H9 (cell line): ENCODE measurements around the gene YIPF4. TPM values are rescaled to one million over a fixed set of nuclear protein-coding genes. Genes with fewer than 3 reads are reported as not detected.

Experiments
- DNase-seq: peaks from one replicate; pipeline ENCODE4 v3.0.0-alpha.2; 2017
- H2AFZ ChIP-seq: one replicate; pipeline ENCODE4 v1.6.1; 2013; ENCODE audit warnings: mild to moderate bottlenecking, low read length, control low read depth, moderate library complexity
- H2AK5ac ChIP-seq: 2 replicates; pipeline ENCODE4 v1.6.1; 2013; ENCODE audit warnings: low read length, control low read depth, mixed read lengths; ENCODE audit not compliant: insufficient read length
- H2BK120ac ChIP-seq: one replicate; pipeline ENCODE4 v1.6.1; 2013; ENCODE audit warnings: low read depth, mild to moderate bottlenecking, low read length, control low read depth, inconsistent platforms; ENCODE audit not compliant: poor library complexity, severe bottlenecking
- H2BK12ac ChIP-seq: 2 replicates; pipeline ENCODE4 v1.6.1; 2013; ENCODE audit warnings: low read length, control low read depth, mixed read lengths, low read depth; ENCODE audit not compliant: insufficient read length
- H2BK15ac ChIP-seq: 2 replicates; pipeline ENCODE4 v1.6.1; 2013; ENCODE audit warnings: low read depth, low read length, control low read depth
- H2BK20ac ChIP-seq: one replicate; pipeline ENCODE4 v1.6.1; 2013; ENCODE audit warnings: low read depth, mild to moderate bottlenecking, low read length, control low read depth, inconsistent platforms; ENCODE audit not compliant: poor library complexity, severe bottlenecking
- H2BK5ac ChIP-seq: 2 replicates; pipeline ENCODE4 v1.6.1; 2013; ENCODE audit warnings: low read length, control low read depth, mixed read lengths; ENCODE audit not compliant: insufficient read length
- H3K14ac ChIP-seq: 2 replicates; pipeline ENCODE4 v1.6.1; 2013; ENCODE audit warnings: low read length, control low read depth; ENCODE audit not compliant: insufficient read depth
- H3K18ac ChIP-seq: 2 replicates; pipeline ENCODE4 v1.6.1; 2013; ENCODE audit warnings: low read depth, mild to moderate bottlenecking, mixed read lengths, low read length, control low read depth; ENCODE audit not compliant: insufficient read length
- H3K23ac ChIP-seq: 2 replicates; pipeline ENCODE4 v1.6.1; 2013; ENCODE audit warnings: low read length, control low read depth, mixed read lengths, low read depth; ENCODE audit not compliant: insufficient read length
- H3K23me2 ChIP-seq: 2 replicates; pipeline ENCODE4 v1.6.1; 2013; ENCODE audit warnings: low read depth, mild to moderate bottlenecking, mixed read lengths, low read length, control low read depth; ENCODE audit not compliant: insufficient read length, poor library complexity, severe bottlenecking
- H3K27ac ChIP-seq: 2 replicates; pipeline ENCODE4 v1.5.1; 2013; ENCODE audit warnings: low read length, control low read depth, mixed read lengths, low read depth; ENCODE audit not compliant: insufficient read length
- H3K27me3 ChIP-seq: 2 replicates; pipeline ENCODE4 v1.6.1; 2013; ENCODE audit warnings: low read length, control low read depth, inconsistent platforms; ENCODE audit not compliant: insufficient read depth
- H3K4ac ChIP-seq: 2 replicates; pipeline ENCODE4 v1.6.1; 2013; ENCODE audit warnings: low read depth, mild to moderate bottlenecking, control low read depth, inconsistent platforms, low read length, moderate library complexity
- H3K4me1 ChIP-seq: 2 replicates; pipeline ENCODE4 v1.6.1; 2013; ENCODE audit warnings: low read length, control low read depth, inconsistent platforms; ENCODE audit not compliant: insufficient read depth
- H3K4me2 ChIP-seq: 2 replicates; pipeline ENCODE4 v1.6.1; 2013; ENCODE audit warnings: low read length, control low read depth, mixed read lengths; ENCODE audit not compliant: insufficient read length, insufficient read depth
- H3K56ac ChIP-seq: 2 replicates; pipeline ENCODE4 v1.6.1; 2013; ENCODE audit warnings: low read depth, mild to moderate bottlenecking, mixed read lengths, low read length, control low read depth; ENCODE audit not compliant: insufficient read length
- H3K79me1 ChIP-seq: 2 replicates; pipeline ENCODE4 v1.6.1; 2013; ENCODE audit warnings: low read depth, mild to moderate bottlenecking, moderate library complexity, low read length, control low read depth, inconsistent platforms; ENCODE audit not compliant: insufficient read depth, poor library complexity, severe bottlenecking
- H3K79me2 ChIP-seq: 2 replicates; pipeline ENCODE4 v1.6.1; 2013; ENCODE audit warnings: low read length, control low read depth, inconsistent platforms; ENCODE audit not compliant: insufficient read depth
- H3K9ac ChIP-seq: 2 replicates; pipeline ENCODE4 v1.6.1; 2013; ENCODE audit warnings: low read length, control low read depth, mixed read lengths; ENCODE audit not compliant: insufficient read length; ENCODE audit errors: extremely low read depth
- H3K9me3 ChIP-seq: one replicate; pipeline ENCODE4 v1.6.1; 2013; ENCODE audit warnings: low read depth, low read length, inconsistent platforms; ENCODE audit not compliant: control insufficient read depth
- H3T11ph ChIP-seq: one replicate; pipeline ENCODE4 v1.6.1; 2013; ENCODE audit warnings: mild to moderate bottlenecking, low read length, control low read depth, inconsistent platforms
- H4K20me1 ChIP-seq: one replicate; pipeline ENCODE4 v1.6.1; 2013; ENCODE audit not compliant: control insufficient read depth, insufficient read length, insufficient read depth
- H4K5ac ChIP-seq: 2 replicates; pipeline ENCODE4 v1.6.1; 2013; ENCODE audit warnings: low read depth, mild to moderate bottlenecking, mixed read lengths, low read length, control low read depth; ENCODE audit not compliant: insufficient read length
- H4K8ac ChIP-seq: replicated peaks from 2 replicates; pipeline ENCODE4 v1.6.1; 2013; ENCODE audit warnings: low read length, control low read depth, mixed read lengths, low read depth; ENCODE audit not compliant: insufficient read length
- H4K91ac ChIP-seq: 2 replicates; pipeline ENCODE4 v1.6.1; 2013; ENCODE audit warnings: low read depth, mild to moderate bottlenecking, moderate library complexity, mixed read lengths, low read length, control low read depth; ENCODE audit not compliant: insufficient read length
- H3K27ac Mint-ChIP-seq, 3 experiments: 2 replicates in 2 of 3; 3 replicates in 1 of 3; pipeline ENCODE4 v1.8.0; 2020 to 2021; ENCODE audit warnings: mixed read lengths in 3 of 3, mild to moderate bottlenecking in 1 of 3, moderate library complexity in 1 of 3
- H3K27me3 Mint-ChIP-seq: 2 replicates; pipeline ENCODE4 v1.8.0; 2021; ENCODE audit warnings: low read depth, mild to moderate bottlenecking, moderate library complexity, mixed read lengths
- H3K36me3 Mint-ChIP-seq, 3 experiments: 2 replicates in 2 of 3; 3 replicates in 1 of 3; pipeline ENCODE4 v1.8.0; 2020 to 2021; ENCODE audit warnings: low read depth in 3 of 3, mixed read lengths in 3 of 3; ENCODE audit not compliant: insufficient read depth in 1 of 3
- H3K4me1 Mint-ChIP-seq, 2 experiments: 2 replicates each; pipeline ENCODE4 v1.8.0; 2020; ENCODE audit warnings: mixed read lengths in 2 of 2
- H3K4me3 Mint-ChIP-seq, 2 experiments: 2 replicates in 1 of 2; 3 replicates in 1 of 2; pipeline ENCODE4 v1.8.0; 2020 to 2021; ENCODE audit warnings: mild to moderate bottlenecking in 2 of 2, mixed read lengths in 2 of 2, moderate library complexity in 1 of 2
- H3K9me3 Mint-ChIP-seq, 2 experiments: 2 replicates in 1 of 2; 3 replicates in 1 of 2; pipeline ENCODE4 v1.8.0; 2020; ENCODE audit warnings: mild to moderate bottlenecking in 2 of 2, mixed read lengths in 2 of 2, moderate library complexity in 1 of 2
- WGBS: extraction: QIAGEN DNeasy Blood & Tissue Kit; methylation state at CpG from one replicate; pipeline ENCODE4 v1.1.7; 2013; ENCODE audit warnings: missing lambda C conversion rate, low lambda C conversion rate, mixed read lengths; ENCODE audit not compliant: insufficient read length; ENCODE audit errors: extremely low coverage; 5-methylcytosine and 5-hydroxymethylcytosine counted together
- total RNA-seq: library from RNA; stranded (reverse); gene quantifications from 2 replicates; pipeline ENCODE4 v1.2.1, GENCODE V29; 2021
- TF ChIP-seq, protein P1 (sequence below): fragments of 200-600 bp; sonication (generic); conservative IDR thresholded peaks from 3 replicates; pipeline ENCODE4 v1.8.0; 2021; ENCODE audit warnings: antibody characterized with exemption, mild to moderate bottlenecking

The YIPF4 gene
- total RNA-seq, 1 experiment from 2014 or later, result 26.2 TPM

DNA sequence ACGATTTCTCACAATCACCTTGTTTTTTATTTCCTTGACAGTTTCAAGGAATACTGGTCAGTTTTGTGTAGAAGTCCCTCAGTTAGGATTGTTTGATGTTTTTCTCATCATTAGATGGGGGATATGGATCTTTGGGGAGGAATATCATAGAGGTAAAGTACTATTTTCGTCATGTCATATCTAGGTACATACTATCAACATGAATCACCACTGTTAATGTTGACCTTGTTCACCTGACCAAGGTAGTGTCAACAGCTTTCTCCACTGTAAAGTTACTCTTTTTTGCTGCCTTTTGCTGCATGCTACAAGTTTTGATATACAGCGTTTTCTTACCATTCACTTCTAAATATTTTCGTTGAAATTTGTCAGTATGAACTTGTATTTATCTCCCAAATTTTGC lies 45.7 kb upstream of the YIPF4 start:
- no peaks in the 10 kb centered on the region for H3K9me3 Mint-ChIP-seq
- Histone ChIP-seq H2AK5ac (no peak overlapping the region), H2BK120ac (no peak overlapping the region), H3T11ph (no peak overlapping the region), H3K23ac (no peak overlapping the region), H3K23me2 (no peaks in the 10 kb centered on the region), H3K79me2 (no peaks in the 10 kb centered on the region), H3K9me3 (no peaks in the 10 kb centered on the region), H3K4ac (no peak overlapping the region), H2AFZ (no peak overlapping the region), H4K5ac (no peak overlapping the region), H3K27me3 (no peaks in the 10 kb centered on the region), H4K8ac (no peak overlapping the region), H3K79me1 (no peaks in the 10 kb centered on the region), H3K56ac (no peak overlapping the region), H2BK20ac (no peak overlapping the region), H3K4me2 (no peak overlapping the region), H3K27ac (no peak overlapping the region), H3K18ac (no peak overlapping the region), H2BK12ac (no peak overlapping the region), H4K20me1 (no peaks in the 10 kb centered on the region), H2BK5ac (no peak overlapping the region), H3K4me1 (no peaks in the 10 kb centered on the region), H3K14ac (no peak overlapping the region), H3K9ac (no peak overlapping the region), H2BK15ac (no peak overlapping the region), H4K91ac (no peak overlapping the region)
- no CpG with 5 or more reads among the region's 4 CpGs for WGBS
- H3K27me3 Mint-ChIP-seq, result no peaks in the 10 kb centered on the region
- H3K4me3 Mint-ChIP-seq, result no peak overlapping the region
- no peak overlapping the region for H3K27ac Mint-ChIP-seq
- peaks cover 0 to 10% of the 10 kb centered on the region in 2 experiments; a peak in 3 of 4 replicates for H3K4me1 Mint-ChIP-seq
- H3K36me3 Mint-ChIP-seq, result peaks cover 0 to 5% (median 0%) of the 10 kb centered on the region in 3 experiments; a peak in 2 of 7 replicates
- TF ChIP-seq, protein P1, sequence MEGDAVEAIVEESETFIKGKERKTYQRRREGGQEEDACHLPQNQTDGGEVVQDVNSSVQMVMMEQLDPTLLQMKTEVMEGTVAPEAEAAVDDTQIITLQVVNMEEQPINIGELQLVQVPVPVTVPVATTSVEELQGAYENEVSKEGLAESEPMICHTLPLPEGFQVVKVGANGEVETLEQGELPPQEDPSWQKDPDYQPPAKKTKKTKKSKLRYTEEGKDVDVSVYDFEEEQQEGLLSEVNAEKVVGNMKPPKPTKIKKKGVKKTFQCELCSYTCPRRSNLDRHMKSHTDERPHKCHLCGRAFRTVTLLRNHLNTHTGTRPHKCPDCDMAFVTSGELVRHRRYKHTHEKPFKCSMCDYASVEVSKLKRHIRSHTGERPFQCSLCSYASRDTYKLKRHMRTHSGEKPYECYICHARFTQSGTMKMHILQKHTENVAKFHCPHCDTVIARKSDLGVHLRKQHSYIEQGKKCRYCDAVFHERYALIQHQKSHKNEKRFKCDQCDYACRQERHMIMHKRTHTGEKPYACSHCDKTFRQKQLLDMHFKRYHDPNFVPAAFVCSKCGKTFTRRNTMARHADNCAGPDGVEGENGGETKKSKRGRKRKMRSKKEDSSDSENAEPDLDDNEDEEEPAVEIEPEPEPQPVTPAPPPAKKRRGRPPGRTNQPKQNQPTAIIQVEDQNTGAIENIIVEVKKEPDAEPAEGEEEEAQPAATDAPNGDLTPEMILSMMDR, result no peak
- DNase-seq, result no peak
